Endometrium (tissue), 2 donors: Measurements from ENCODE around the gene IFITM5.
"Not testable (repeated sequence)": the region's sequence is repeated elsewhere in the genome, so short reads cannot be mapped to it uniquely, and the experiment has no call there.

ENCODE experiments used
- FAIRE-seq: peaks from 2 replicates; lab custom pipeline; 2012; peaks lifted over from hg19 to GRCh38; lab: Jason Lieb, UNC
- donor health status: control.
- donor health status: control.

The IFITM5 gene

GRCh38 chr11:299081-299891 is at the start of gene IFITM5:
TSS of gene IFITM5 (minus strand) at chr11:299526. CDS start at chr11:299490, 36 bp downstream.
- no peak for FAIRE-seq

DNA sequence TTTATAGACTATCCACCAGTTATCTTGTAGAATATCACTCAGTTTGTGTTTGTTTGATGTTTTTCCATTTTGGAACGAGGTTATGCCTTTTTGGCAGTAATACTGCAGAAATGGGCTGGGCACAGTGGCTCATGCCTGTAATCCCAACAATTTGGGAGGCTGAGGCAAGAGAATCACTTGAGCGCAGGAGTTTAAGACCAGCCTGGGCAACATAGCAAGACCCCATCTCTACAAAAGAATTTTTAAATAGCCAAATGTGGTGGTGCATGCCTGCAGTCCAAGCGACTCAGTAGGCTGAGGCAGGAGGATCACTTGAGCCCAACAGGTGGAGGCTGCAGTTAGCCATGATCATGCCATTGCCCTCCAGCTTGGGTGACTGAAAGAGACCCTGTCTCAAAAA is 47.2 kb upstream of the IFITM5 start:
- FAIRE-seq, result no peak

- FAIRE-seq, result no peak
These were observed 45.7 kb upstream of the IFITM5 start for GRCh38 chr11:344836-345578.

- no peak for FAIRE-seq
These were observed 43.0 kb upstream of the IFITM5 start for GRCh38 chr11:342328-342727.

DNA sequence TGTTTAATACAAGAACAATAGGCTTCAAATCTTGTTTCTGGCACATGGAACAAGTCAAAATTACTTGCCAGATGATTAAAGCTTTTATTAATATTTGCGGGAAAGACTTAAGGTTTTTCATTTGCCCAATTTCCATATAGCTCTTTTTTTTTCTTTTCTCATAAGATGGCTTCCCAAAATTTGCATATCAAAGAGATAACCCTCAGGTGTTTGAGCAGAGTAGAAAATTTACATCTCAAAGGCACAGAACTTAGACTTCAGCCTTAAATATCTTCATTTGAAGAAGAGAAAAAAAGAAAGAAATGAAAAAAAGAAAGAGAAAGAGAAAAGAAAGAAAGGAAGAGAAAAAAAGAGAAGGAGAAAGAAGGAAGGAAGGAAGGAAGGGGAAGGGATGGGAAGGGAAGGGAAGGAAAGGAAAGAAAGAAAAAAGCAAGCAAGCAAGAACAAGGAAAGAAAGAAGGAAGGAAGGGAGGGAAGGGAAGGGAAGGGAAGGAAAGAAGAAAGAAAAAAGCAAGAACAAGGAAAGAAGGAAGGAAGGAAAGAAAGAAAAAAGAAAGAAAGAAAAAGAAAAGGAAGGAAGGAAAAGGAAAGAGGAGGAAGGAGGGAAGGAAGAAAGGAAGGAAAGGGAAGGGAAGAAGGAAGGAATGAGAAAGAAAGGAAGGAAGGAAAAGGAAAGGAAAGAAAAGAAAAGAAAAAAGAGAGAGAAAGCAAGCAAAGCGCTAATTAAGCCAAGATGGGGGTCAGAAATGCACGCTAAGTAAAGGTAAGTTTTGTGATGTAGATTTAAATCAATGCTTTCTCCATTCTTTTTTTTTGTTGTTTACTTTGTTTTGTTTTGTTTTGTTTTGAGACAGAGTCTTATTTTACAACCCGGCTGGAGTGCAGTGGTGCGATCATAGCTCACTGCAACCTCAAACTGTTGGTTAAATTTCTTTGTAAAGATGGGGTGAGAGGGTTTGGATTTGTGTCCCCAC is 41.5 kb upstream of the IFITM5 start:
- no peak for FAIRE-seq

GRCh38 chr11:339963-340362 is 40.6 kb upstream of the IFITM5 start:
- FAIRE-seq, result peak; percentile 45

- FAIRE-seq, result no peak
These were observed 38.4 kb upstream of the IFITM5 start for GRCh38 chr11:337711-338110.

- peak; percentile 97 for FAIRE-seq
These were observed 37.4 kb upstream of the IFITM5 start for GRCh38 chr11:336659-337198.

GRCh38 chr11:335779-336658 is 36.7 kb upstream of the IFITM5 start:
- peak; percentile 95 for FAIRE-seq

DNA sequence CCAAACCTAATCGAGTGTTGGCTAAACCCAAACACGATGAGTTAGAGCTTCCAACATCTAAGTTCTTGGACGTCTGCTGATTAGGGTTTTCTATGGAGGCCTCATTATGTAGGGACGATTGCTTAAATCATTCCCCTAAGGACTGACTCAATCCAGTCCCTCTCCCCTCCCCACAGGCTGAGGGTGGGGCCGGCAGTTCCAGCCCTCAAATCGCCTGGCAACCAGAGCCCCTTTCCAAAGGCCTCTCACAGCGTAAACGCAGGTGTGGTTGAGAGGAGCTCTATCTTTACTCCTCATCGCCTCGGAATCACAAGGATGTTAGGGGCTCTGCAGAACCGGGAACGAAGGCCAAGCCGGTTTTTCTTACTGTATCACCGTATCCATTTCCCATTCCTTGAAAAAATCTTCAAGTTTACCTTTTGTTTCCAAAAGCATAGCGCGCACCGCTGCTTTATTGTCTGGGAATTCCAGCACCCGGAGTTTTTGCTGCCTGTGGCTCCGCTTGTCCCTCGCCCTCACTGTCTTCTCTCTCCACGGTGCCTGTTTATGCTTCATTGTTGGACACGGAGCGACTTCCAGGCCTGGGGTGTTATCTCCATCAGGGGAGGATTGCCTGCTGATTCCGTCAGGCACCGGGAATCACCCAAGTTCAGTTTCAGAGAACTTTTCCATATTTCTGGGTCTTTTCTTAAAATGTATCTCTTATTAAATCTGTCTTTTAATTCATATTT is 35.1 kb upstream of the IFITM5 start:
- FAIRE-seq, result peak; percentile 18

DNA sequence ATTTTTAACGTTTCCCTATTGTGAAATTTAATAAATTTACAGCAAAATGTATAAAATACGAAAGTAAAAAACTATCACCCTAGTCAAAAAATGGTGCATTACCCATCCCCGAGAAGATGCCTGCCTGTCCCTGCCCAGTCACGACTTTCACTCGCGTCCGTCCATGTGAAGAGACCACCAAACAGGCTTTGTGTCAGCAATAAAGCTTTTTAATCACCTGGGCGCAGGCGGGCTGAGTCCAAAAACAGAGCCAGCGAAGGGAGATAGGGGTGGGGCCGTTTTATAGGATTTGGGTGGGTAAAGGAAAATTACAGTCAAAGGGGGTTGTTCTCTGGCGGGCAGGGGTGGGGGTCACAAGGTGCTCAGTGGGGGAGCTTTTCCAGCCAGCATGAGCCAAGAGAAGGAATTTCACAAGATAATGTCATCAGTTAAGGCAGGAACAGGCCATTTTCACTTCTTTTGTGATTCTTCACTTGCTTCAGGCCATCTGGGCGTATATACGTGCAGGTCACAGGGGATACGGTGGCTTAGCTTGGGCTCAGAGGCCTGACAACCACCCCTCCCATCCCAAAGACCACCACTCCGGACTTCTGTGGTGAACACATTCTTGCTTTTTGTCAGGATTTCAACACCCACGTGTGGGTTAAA is 34.4 kb upstream of the IFITM5 start:
- not testable (repeated sequence) for FAIRE-seq

- FAIRE-seq, result no peak
These were observed 33.5 kb upstream of the IFITM5 start for GRCh38 chr11:332651-333480.

- FAIRE-seq, result no peak
These were observed 32.2 kb upstream of the IFITM5 start for GRCh38 chr11:331358-332060.

DNA sequence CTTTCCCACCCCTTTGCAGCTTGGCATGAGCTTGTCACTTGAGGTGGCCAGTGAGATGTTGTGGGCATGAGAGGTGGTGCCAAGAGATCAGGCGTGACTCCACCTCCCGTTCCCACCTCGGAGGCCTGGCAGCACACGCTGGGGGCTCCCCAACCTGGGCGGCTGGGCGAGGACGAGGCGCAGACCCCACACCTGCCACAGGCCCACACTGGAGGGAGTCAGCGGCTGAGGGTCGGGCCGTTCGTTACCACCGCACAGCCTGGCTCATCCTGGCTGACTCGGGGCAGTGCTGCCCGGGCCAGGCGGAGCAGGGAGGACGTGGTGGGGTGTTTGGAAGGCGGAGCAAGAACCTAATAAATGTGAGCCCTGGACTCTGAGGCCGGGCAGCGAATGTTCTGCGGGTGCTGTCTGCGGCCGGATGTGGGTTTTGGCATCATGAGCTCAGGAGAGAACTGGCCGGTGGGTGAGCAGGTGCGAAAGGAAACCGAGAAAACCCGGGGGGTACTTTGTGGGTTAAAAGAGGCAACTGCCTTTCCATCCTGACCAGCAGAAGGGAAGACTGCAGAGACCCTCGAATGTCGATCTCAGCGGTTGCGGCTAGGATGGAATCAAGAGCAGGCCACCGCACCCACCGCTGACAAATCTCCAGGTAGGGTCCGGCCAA is 31.5 kb upstream of the IFITM5 start:
- no peak for FAIRE-seq

- no peak for FAIRE-seq
These were observed 31.0 kb upstream of the IFITM5 start for GRCh38 chr11:330307-330693.

GRCh38 chr11:329886-330253 is 30.5 kb upstream of the IFITM5 start:
- no peak for FAIRE-seq

DNA sequence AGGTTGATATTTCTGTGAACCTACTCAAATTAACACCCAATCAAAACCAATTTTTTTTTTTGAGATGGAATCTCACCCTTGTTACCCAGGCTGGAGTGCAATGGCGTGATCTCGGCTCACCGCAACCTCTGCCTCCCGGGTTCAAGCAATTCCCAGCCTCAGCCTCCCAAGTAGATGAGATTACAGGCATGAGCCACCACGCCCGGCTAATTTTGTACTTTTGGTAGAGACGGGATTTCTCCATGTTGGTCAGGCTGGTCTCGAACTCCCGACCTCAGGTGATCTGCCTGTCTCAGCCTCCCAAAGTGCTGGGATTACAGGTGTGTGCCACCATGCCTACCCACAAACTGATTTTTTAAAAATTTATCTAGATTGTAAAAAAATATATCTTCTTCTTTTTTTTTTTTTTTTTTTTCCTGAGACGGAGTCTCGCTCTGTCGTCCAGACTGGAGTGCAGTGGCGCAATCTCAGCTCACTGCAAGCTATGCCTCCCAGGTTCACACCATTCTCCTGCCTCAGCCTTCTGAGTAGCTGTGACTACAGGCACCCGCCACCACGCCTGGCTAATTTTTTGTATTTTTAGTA is 29.3 kb upstream of the IFITM5 start:
- FAIRE-seq, result not testable (repeated sequence)
